Gastroesophageal sphincter (tissue), 4 donors: ENCODE data around the gene KCTD21. TPM values are rescaled to one million over a fixed set of nuclear protein-coding genes. Genes with fewer than 3 reads are reported as not detected.

Experiments used
- ATAC-seq: fragments of 150-250 bp; one replicate; pipeline ENCODE4 v1.9.1; 2016; ENCODE audit warnings: mild to moderate bottlenecking, moderate library complexity
- H3K27ac ChIP-seq, 4 donors: fragments of 200-600 bp; sonication (generic) in 3 of 4; 1 replicate in 3 of 4; 2 replicates in 1 of 4; pipeline ENCODE4 v1.5.1; 2016 to 2019
- H3K27me3 ChIP-seq: fragments of 200-600 bp; sonication (generic); one replicate; pipeline ENCODE4 v1.5.1; 2019
- H3K36me3 ChIP-seq, 2 donors: fragments of 200-600 bp; sonication (generic); one replicate each; pipeline ENCODE4 v1.5.1; 2019; ENCODE audit warnings: control low read depth in 1 of 2
- H3K4me1 ChIP-seq, 3 donors: fragments of 200-600 bp; sonication (generic); 1 replicate in 2 of 3; 2 replicates in 1 of 3; pipeline ENCODE4 v1.5.1; 2016 to 2019; ENCODE audit warnings: control low read depth in 2 of 3
- H3K4me3 ChIP-seq, 2 donors: fragments of 200-600 bp; sonication (generic); one replicate each; pipeline ENCODE4 v1.5.1; 2019; ENCODE audit warnings: mild to moderate bottlenecking in 1 of 2, moderate library complexity in 1 of 2
- H3K9me3 ChIP-seq, 3 donors: fragments of 200-600 bp; sonication (generic); one replicate each; pipeline ENCODE4 v1.5.1; 2017 to 2019; ENCODE audit warnings: control low read depth in 2 of 3
- EP300 ChIP-seq: sonication (generic); formaldehyde crosslinking; IDR thresholded peaks from one replicate; pipeline ENCODE4 v1.6.1; 2017; ENCODE audit warnings: antibody characterized with exemption, mild to moderate bottlenecking
- POLR2A ChIP-seq, 2 donors: fragments of 450-650 bp; IDR thresholded peaks; one replicate each; pipeline ENCODE4 v1.6.1; 2017; ENCODE audit warnings: antibody characterized with exemption in 2 of 2, mild to moderate bottlenecking in 2 of 2, moderate library complexity in 1 of 2
- POLR2AphosphoS5 ChIP-seq: sonication (generic); formaldehyde crosslinking; IDR thresholded peaks from one replicate; pipeline ENCODE4 v1.6.1; 2017; ENCODE audit warnings: antibody characterized with exemption
- WGBS, 2 donors: methylation state at CpG; one replicate each; pipeline ENCODE4 v1.1.5; 2018; ENCODE audit warnings: low coverage in 1 of 2; 5-methylcytosine and 5-hydroxymethylcytosine counted together
- total RNA-seq, 4 donors: library from RNA; depleted of rRNA; stranded (reverse); fragments of >200 nt; gene quantifications; one replicate each; pipeline ENCODE4 v1.1.0, GENCODE V29; 2016
- TF ChIP-seq, protein P1 (sequence below), 4 experiments: fragments of 200-600 bp in 2 of 4; fragments of 450-650 bp in 2 of 4; sonication (generic) in 1 of 4; IDR thresholded peaks; one replicate each; pipeline ENCODE4 v1.5.1; 2017 to 2019; ENCODE audit warnings: antibody characterized with exemption in 4 of 4, mild to moderate bottlenecking in 2 of 4, moderate library complexity in 2 of 4

The KCTD21 gene
- total RNA-seq, 4 donors from 2014 or later = 5.7 to 18.6 (median 9.9) TPM

DNA sequence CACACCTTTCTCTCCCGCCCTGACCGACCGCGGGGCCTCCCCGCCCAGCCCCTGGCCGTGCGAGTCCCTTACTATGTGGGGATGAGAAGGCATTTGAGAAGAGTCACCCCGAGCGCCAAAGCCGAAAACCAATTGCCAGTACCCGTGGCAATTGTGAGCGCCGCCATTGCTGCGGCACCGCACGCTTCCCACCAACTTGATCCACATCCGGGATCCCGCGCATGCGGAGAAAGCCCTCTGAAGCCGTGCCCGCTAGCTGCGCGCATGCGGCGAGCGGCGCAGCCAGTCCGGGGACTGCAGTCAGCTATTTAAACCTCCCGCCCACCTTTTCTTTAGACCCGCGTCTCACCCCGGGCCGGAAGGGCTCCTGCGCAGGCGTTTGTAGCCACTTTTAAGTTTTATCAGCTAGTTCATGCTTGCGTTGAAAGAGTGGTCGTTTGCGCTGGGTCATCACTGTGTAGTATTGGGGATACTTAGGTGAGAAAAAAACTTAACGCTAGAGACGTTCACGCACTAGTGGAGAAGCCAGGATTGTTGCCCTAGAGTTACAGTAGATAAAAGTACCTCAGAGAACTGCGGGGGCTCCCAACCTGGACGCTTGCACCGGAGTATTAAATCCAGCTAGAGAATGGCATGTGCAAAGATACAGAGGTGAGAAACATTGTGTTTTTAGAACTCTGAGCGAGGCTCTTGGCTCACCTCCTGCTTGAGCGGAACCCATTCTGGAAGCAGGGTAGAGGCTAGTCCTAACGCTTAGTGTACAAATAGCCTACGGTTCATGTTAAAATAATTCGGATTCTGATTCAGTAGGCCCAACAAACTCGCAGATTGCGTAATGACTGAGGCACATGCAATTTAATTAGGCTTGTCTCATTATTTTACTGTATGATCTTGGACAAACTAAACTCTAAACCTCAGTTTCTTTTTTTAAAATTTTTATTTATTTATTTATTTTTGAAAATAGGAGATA is 48.7 kb downstream of the KCTD21 start, which contains the start of gene ALG8:
ALG8 (minus strand) TSS at position 205 of the 970 bp plus-strand sequence; CDS start at position 167, 38 bp downstream.
- peak; percentile 98 for ATAC-seq
- peaks cover 0 to 13% of the 10 kb centered on the region in 2 donors for H3K36me3 ChIP-seq
- 0 to 8% methylated on average over 16 to 25 of the region's 52 CpGs for WGBS, 2 donors
- TF ChIP-seq, protein P1, sequence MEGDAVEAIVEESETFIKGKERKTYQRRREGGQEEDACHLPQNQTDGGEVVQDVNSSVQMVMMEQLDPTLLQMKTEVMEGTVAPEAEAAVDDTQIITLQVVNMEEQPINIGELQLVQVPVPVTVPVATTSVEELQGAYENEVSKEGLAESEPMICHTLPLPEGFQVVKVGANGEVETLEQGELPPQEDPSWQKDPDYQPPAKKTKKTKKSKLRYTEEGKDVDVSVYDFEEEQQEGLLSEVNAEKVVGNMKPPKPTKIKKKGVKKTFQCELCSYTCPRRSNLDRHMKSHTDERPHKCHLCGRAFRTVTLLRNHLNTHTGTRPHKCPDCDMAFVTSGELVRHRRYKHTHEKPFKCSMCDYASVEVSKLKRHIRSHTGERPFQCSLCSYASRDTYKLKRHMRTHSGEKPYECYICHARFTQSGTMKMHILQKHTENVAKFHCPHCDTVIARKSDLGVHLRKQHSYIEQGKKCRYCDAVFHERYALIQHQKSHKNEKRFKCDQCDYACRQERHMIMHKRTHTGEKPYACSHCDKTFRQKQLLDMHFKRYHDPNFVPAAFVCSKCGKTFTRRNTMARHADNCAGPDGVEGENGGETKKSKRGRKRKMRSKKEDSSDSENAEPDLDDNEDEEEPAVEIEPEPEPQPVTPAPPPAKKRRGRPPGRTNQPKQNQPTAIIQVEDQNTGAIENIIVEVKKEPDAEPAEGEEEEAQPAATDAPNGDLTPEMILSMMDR (IDR thresholded peaks at IDR 0.05) = peak in 1 of 4 experiments; percentile 14
- no peak for TF ChIP-seq EP300
- TF ChIP-seq POLR2A (IDR thresholded peaks at IDR 0.05) = peak; percentile 43 to 56
- TF ChIP-seq POLR2AphosphoS5 = peak; percentile 57
- H3K27me3 ChIP-seq = no peaks in the 10 kb centered on the region
- H3K4me1 ChIP-seq = peaks cover 0 to 25% (median 6%) of the 10 kb centered on the region in 3 donors
- H3K9me3 ChIP-seq = no peaks in the 10 kb centered on the region
- H3K4me3 ChIP-seq = peak within 1 kb of the TSS; percentile 61 to 67
- H3K27ac ChIP-seq = peak within 1 kb of the TSS in 3 of 4 donors; percentile 72 to 74 (median 73)

DNA sequence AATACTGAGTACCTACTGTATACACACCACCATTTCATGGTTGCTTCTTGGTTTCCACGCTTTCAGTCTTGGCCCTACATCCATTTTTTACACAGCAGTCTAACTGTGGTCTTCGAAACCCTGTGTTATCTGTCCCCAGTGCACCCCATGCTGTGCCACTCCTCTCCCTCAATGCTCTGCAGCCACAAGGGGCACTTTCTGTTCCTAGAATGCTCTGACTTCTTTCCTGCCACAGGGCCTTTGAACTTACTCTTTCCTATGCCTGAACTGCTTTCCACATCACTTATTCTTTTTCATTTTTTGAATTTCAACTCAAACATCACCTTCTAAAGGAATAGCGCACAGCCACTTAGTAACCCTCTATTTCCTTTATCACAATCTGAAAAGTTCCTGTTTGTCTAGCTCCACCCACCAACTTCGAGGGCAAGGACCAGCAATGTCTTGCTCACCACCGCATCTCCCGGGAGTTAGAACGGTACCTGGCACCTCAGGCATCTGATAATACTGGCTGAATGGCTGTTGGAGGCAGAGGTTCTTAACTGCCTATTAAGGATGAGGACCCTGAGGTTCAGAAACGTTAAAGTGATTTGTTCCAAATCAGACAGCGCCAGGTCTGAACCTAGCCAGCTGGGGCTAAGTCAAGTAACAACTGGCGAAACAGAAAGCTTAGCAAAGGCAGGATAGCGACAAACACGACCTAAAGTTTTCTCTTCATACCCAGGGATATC is 49.6 kb downstream of the KCTD21 start:
- 19 to 52% methylated on average over 5 to 12 of the region's 12 CpGs for WGBS, 2 donors

DNA sequence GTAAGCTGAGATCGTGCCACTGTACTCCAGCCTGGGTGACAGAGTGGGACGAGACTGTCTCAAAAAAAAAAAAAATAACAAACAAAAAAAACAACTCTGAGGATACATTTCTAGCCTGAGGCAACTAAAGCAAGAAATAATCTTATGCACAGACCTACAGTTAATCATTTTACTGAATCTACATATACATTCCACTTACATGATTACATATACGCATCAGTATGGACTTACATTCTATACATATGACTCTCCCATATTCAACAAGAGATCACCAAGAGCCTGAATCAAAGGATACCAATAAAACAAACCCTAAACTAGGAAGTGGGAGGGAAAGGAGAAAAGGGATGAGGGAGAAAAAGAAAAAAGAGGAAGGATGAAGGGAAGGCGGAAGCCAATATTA is 50.1 kb downstream of the KCTD21 start:
- no peak for ATAC-seq
- H3K36me3 ChIP-seq = peaks cover 0 to 13% of the 10 kb centered on the region in 2 donors
- no peaks in the 10 kb centered on the region for H3K9me3 ChIP-seq
- no peak overlapping the region for H3K27ac ChIP-seq
- TF ChIP-seq, protein P1 (IDR thresholded peaks at IDR 0.05) = no peak
- TF ChIP-seq POLR2AphosphoS5 (no peak), POLR2A (IDR thresholded peaks at IDR 0.05) (no peak), EP300 (no peak)
- peaks cover 0 to 25% (median 6%) of the 10 kb centered on the region in 3 donors for H3K4me1 ChIP-seq
- H3K27me3 ChIP-seq = no peaks in the 10 kb centered on the region
- no peak overlapping the region for H3K4me3 ChIP-seq
- 81 to 87% methylated on average over 4 of the region's 4 CpGs for WGBS, 2 donors

More for the DNA sequence above, 49.6 kb downstream of the KCTD21 start:
- ATAC-seq = peak; percentile 12
- TF ChIP-seq POLR2AphosphoS5 (no peak), POLR2A (IDR thresholded peaks at IDR 0.05) (no peak), EP300 (no peak)
- TF ChIP-seq, protein P1 (IDR thresholded peaks at IDR 0.05) = no peak
- Histone ChIP-seq H3K36me3 (peaks cover 0 to 13% of the 10 kb centered on the region in 2 donors), H3K9me3 (no peaks in the 10 kb centered on the region), H3K4me3 (peak overlapping the region; percentile 61 to 67), H3K27me3 (no peaks in the 10 kb centered on the region), H3K27ac (peak overlapping the region in 3 of 4 donors; percentile 72 to 74 (median 73)), H3K4me1 (peaks cover 0 to 25% (median 6%) of the 10 kb centered on the region in 3 donors)

DNA sequence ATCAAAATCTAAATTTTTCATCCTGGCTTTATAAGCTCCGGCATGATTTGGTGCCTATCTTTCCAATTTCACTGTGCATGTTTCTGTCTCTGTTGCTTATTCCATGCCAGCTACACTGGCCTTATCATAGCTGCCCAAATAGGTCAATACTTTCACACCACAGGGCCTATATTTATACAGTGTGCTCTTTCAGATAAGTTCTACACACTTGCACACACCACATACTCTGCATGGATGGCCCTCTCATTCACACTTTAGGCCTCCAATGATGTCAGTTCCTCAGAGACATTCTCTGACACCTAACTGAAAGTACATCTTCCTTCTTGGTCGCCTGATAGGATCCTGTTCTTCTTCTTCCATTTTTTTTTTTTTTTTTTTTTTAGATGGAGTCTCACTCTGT is 56.0 kb downstream of the KCTD21 start:
- Histone ChIP-seq H3K9me3 (no peaks in the 10 kb centered on the region), H3K36me3 (peaks cover 0 to 13% of the 10 kb centered on the region in 2 donors), H3K27me3 (no peaks in the 10 kb centered on the region), H3K4me3 (no peak overlapping the region), H3K27ac (no peak overlapping the region), H3K4me1 (no peaks in the 10 kb centered on the region)
- 80 to 92% methylated on average over 2 of the region's 2 CpGs for WGBS, 2 donors
- TF ChIP-seq POLR2A (IDR thresholded peaks at IDR 0.05) = no peak
- TF ChIP-seq POLR2AphosphoS5 = no peak
- no peak for TF ChIP-seq EP300
- TF ChIP-seq, protein P1 (IDR thresholded peaks at IDR 0.05) = no peak
- no peak for ATAC-seq
